ENCODE data around the gene ABLIM1. TPM values are rescaled to one million over a fixed set of nuclear protein-coding genes. Genes with fewer than 3 reads are reported as not detected.

ABLIM1 gene
- total RNA-seq, 1 experiment from 2014 or later: 62.1 TPM

DNA sequence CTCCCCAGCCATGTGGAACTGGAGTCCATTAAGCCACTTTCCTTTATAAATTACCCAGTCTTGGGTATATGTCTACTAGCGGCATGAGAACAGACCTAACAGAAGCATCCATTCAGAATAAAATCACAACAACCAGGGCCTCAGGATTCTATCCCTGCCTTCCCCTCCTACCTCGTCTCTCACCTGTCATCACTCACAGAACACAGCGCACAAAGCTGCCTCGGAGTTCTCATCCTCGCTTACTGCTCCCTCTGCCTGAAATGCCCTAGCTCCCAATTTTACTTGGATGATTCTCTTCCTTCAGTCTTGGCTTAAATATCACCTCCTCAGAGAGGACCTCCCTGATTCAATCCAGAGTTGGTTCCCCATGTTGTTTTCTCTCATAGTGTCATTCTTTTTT lies 183.1 kb downstream of the ABLIM1 start:
- POLR2A ChIA-PET: no interaction called here
- Mint-ChIP-seq H3K36me3 (peaks cover 2% of the 10 kb centered on the region; the same call in 1 of the 2 replicates), H3K4me1 (peaks cover 26% of the 10 kb centered on the region), H3K4me3 (no peak overlapping the region), H3K27ac (no peak overlapping the region), H3K27me3 (ENCODE audit: low read depth) (no peaks in the 10 kb centered on the region), H3K9me3 (no peaks in the 10 kb centered on the region)
- CTCF ChIA-PET: interaction anchor here (5.3 kb wide), 1 partner anchor 16 kb away, joined by 38 read pairs; no protein-coding TSS in a partner anchor
- ATAC-seq: no peak
- DNase-seq (ENCODE audit: low spot score): no peak
- TF ChIP-seq SMAD4 (CRISPR knock-in tag; IDR thresholded peaks at IDR 0.05) (no peak), ZNF121 (CRISPR knock-in tag; IDR thresholded peaks at IDR 0.05) (no peak), ZNF317 (CRISPR knock-in tag; IDR thresholded peaks at IDR 0.05; ENCODE audit: borderline replicate concordance, low read depth) (no peak), NR2C2 (CRISPR knock-in tag; IDR thresholded peaks at IDR 0.05) (no peak), ZNF416 (CRISPR knock-in tag; IDR thresholded peaks at IDR 0.05) (no peak), FOXJ3 (CRISPR knock-in tag; IDR thresholded peaks at IDR 0.05; ENCODE audit: borderline replicate concordance) (no peak), ATF1 (CRISPR knock-in tag; IDR thresholded peaks at IDR 0.05) (no peak), NFYB (CRISPR knock-in tag; conservative IDR thresholded peaks at IDR 0.05; ENCODE audit: low read depth) (no peak), NFATC4 (CRISPR knock-in tag; IDR thresholded peaks at IDR 0.05) (no peak), ZNF138 (CRISPR knock-in tag; conservative IDR thresholded peaks at IDR 0.05) (no peak), SP1 (CRISPR knock-in tag; conservative IDR thresholded peaks at IDR 0.05) (no peak)
- TF ChIP-seq, protein P1, sequence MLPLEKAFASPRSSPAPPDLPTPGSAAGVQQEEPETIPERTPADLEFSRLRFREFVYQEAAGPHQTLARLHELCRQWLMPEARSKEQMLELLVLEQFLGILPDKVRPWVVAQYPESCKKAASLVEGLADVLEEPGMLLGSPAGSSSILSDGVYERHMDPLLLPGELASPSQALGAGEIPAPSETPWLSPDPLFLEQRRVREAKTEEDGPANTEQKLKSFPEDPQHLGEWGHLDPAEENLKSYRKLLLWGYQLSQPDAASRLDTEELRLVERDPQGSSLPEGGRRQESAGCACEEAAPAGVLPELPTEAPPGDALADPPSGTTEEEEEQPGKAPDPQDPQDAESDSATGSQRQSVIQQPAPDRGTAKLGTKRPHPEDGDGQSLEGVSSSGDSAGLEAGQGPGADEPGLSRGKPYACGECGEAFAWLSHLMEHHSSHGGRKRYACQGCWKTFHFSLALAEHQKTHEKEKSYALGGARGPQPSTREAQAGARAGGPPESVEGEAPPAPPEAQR (CRISPR knock-in tag; IDR thresholded peaks at IDR 0.05): no peak
- TF ChIP-seq, protein P2, sequence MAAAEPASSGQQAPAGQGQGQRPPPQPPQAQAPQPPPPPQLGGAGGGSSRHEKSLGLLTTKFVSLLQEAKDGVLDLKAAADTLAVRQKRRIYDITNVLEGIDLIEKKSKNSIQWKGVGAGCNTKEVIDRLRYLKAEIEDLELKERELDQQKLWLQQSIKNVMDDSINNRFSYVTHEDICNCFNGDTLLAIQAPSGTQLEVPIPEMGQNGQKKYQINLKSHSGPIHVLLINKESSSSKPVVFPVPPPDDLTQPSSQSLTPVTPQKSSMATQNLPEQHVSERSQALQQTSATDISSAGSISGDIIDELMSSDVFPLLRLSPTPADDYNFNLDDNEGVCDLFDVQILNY (CRISPR knock-in tag; IDR thresholded peaks at IDR 0.05): no peak
- TF ChIP-seq, protein P3, sequence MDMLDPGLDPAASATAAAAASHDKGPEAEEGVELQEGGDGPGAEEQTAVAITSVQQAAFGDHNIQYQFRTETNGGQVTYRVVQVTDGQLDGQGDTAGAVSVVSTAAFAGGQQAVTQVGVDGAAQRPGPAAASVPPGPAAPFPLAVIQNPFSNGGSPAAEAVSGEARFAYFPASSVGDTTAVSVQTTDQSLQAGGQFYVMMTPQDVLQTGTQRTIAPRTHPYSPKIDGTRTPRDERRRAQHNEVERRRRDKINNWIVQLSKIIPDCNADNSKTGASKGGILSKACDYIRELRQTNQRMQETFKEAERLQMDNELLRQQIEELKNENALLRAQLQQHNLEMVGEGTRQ (CRISPR knock-in tag; IDR thresholded peaks at IDR 0.05): no peak

DNA sequence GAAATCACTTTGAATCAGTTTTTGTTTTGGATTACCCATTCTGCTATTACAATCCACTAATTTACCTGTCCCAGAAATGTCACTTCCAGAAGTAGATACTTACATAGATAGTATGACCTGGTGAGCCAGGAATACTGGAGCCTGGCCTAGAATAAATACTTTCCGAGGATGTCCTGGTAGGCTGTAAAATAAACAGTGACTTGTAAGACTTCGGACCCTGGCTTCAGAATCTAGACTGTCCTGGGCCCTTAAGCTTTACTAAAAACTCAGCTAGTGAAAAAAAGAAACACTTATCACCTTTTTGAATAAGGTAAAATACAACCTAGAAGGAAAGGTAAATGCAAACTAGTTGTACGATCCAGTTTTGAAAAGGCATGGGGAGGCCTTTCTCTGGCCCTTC lies 184.3 kb downstream of the ABLIM1 start:
- Mint-ChIP-seq H3K9me3 (no peaks in the 10 kb centered on the region), H3K27ac (peak overlapping the region; percentile 62), H3K36me3 (peaks cover 2% of the 10 kb centered on the region), H3K4me1 (peaks cover 26% of the 10 kb centered on the region), H3K27me3 (ENCODE audit: low read depth) (no peaks in the 10 kb centered on the region), H3K4me3 (no peak overlapping the region)
- TF ChIP-seq OVOL2 (CRISPR knock-in tag; IDR thresholded peaks at IDR 0.05; ENCODE audit: borderline replicate concordance): no peak
- TF ChIP-seq, protein P4, sequence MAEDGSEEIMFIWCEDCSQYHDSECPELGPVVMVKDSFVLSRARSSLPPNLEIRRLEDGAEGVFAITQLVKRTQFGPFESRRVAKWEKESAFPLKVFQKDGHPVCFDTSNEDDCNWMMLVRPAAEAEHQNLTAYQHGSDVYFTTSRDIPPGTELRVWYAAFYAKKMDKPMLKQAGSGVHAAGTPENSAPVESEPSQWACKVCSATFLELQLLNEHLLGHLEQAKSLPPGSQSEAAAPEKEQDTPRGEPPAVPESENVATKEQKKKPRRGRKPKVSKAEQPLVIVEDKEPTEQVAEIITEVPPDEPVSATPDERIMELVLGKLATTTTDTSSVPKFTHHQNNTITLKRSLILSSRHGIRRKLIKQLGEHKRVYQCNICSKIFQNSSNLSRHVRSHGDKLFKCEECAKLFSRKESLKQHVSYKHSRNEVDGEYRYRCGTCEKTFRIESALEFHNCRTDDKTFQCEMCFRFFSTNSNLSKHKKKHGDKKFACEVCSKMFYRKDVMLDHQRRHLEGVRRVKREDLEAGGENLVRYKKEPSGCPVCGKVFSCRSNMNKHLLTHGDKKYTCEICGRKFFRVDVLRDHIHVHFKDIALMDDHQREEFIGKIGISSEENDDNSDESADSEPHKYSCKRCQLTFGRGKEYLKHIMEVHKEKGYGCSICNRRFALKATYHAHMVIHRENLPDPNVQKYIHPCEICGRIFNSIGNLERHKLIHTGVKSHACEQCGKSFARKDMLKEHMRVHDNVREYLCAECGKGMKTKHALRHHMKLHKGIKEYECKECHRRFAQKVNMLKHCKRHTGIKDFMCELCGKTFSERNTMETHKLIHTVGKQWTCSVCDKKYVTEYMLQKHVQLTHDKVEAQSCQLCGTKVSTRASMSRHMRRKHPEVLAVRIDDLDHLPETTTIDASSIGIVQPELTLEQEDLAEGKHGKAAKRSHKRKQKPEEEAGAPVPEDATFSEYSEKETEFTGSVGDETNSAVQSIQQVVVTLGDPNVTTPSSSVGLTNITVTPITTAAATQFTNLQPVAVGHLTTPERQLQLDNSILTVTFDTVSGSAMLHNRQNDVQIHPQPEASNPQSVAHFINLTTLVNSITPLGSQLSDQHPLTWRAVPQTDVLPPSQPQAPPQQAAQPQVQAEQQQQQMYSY (CRISPR knock-in tag; IDR thresholded peaks at IDR 0.05): no peak
- TF ChIP-seq MYBL2 (CRISPR knock-in tag; IDR thresholded peaks at IDR 0.05): no peak
- no peak for TF ChIP-seq ZBTB21 (CRISPR knock-in tag; IDR thresholded peaks at IDR 0.05; ENCODE audit: borderline replicate concordance)
- TF ChIP-seq, protein P5, sequence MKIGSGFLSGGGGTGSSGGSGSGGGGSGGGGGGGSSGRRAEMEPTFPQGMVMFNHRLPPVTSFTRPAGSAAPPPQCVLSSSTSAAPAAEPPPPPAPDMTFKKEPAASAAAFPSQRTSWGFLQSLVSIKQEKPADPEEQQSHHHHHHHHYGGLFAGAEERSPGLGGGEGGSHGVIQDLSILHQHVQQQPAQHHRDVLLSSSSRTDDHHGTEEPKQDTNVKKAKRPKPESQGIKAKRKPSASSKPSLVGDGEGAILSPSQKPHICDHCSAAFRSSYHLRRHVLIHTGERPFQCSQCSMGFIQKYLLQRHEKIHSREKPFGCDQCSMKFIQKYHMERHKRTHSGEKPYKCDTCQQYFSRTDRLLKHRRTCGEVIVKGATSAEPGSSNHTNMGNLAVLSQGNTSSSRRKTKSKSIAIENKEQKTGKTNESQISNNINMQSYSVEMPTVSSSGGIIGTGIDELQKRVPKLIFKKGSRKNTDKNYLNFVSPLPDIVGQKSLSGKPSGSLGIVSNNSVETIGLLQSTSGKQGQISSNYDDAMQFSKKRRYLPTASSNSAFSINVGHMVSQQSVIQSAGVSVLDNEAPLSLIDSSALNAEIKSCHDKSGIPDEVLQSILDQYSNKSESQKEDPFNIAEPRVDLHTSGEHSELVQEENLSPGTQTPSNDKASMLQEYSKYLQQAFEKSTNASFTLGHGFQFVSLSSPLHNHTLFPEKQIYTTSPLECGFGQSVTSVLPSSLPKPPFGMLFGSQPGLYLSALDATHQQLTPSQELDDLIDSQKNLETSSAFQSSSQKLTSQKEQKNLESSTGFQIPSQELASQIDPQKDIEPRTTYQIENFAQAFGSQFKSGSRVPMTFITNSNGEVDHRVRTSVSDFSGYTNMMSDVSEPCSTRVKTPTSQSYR (CRISPR knock-in tag; IDR thresholded peaks at IDR 0.05): no peak
- no peak for TF ChIP-seq JUN (CRISPR knock-in tag; IDR thresholded peaks at IDR 0.05)
- ChIA-PET CTCF (interaction anchor here (0.6 to 5.3 kb wide), 3 partner anchors 15 to 73 kb away, joined by 4 to 73 read pairs (median 38); no protein-coding TSS in a partner anchor), POLR2A (no interaction called here)
- ATAC-seq: no peak
- DNase-seq (ENCODE audit: low spot score): no peak
